ENCODE data around the gene RB1.

RB1 gene

DNA sequence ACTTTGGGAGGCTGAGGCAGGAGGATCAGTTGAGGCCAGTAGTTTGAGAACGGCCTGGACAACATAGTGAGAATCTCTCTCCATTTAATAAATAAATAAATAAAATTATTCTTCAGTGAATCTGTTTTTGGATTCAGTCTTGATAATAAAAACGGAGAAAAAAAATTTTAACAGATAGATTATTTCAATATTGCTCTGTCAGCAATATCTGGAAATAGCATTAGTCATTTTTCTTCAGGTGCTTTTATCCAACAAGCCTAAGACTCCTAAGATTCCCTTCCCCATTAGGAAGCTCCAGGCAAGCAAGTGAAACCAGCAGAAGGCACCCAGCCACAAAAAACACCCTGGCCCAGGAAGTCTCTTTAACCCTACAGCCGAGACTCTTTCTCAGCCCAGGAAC is 130.6 kb downstream of the RB1 start:
- TF ChIP-seq, protein P1, sequence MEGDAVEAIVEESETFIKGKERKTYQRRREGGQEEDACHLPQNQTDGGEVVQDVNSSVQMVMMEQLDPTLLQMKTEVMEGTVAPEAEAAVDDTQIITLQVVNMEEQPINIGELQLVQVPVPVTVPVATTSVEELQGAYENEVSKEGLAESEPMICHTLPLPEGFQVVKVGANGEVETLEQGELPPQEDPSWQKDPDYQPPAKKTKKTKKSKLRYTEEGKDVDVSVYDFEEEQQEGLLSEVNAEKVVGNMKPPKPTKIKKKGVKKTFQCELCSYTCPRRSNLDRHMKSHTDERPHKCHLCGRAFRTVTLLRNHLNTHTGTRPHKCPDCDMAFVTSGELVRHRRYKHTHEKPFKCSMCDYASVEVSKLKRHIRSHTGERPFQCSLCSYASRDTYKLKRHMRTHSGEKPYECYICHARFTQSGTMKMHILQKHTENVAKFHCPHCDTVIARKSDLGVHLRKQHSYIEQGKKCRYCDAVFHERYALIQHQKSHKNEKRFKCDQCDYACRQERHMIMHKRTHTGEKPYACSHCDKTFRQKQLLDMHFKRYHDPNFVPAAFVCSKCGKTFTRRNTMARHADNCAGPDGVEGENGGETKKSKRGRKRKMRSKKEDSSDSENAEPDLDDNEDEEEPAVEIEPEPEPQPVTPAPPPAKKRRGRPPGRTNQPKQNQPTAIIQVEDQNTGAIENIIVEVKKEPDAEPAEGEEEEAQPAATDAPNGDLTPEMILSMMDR (IDR thresholded peaks at IDR 0.05): no peak

DNA sequence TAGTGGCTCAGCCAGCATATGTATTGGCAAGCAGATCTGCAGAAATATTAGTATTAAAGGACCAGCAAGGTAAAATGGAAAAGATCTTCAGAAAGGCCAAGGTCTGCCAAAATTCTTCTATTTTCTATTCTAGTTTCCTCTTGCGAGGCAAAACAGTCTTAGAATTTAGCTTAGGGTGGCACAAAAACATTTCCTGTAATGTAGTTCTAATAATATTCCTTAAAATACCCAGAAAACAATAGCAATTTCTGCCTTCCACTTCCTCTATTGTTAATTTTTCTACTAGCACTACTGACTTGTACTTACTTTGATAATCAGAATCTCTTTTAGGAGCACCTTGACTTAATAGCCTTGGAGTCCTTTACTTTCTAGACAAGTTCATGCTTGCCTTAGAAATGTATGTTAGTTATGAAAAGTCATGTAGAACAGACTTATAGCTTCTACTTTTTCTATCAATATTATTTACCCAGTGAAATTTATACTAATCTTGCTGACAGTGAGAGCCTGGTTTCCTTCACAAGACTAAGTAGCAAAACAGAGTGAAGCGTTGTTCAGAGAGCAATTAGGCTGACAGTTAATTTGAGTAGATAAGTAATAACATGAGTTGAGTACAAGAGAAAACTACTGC is 133.2 kb downstream of the RB1 start:
- TF ChIP-seq, protein P1 (IDR thresholded peaks at IDR 0.05): no peak

DNA sequence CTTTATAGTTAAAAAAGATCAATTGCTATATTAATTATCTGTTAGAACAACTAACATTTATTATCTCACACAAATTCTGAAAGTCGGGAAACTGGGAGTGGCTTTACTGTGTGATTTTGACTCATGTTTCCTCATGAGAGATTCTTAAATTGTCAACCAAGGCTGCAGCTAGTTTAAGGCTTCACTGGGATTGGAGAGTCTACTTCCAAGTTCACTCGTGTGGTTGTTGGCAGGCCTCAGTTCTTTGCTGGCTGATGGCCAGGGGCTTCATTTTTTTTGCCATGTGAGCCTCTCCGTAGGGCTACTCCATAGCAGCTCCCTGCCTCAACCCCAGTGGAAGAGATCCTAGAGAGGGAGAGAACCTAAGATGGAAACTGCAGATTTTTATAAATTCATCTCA is 133.8 kb downstream of the RB1 start:
- TF ChIP-seq, protein P1 (IDR thresholded peaks at IDR 0.05): no peak

DNA sequence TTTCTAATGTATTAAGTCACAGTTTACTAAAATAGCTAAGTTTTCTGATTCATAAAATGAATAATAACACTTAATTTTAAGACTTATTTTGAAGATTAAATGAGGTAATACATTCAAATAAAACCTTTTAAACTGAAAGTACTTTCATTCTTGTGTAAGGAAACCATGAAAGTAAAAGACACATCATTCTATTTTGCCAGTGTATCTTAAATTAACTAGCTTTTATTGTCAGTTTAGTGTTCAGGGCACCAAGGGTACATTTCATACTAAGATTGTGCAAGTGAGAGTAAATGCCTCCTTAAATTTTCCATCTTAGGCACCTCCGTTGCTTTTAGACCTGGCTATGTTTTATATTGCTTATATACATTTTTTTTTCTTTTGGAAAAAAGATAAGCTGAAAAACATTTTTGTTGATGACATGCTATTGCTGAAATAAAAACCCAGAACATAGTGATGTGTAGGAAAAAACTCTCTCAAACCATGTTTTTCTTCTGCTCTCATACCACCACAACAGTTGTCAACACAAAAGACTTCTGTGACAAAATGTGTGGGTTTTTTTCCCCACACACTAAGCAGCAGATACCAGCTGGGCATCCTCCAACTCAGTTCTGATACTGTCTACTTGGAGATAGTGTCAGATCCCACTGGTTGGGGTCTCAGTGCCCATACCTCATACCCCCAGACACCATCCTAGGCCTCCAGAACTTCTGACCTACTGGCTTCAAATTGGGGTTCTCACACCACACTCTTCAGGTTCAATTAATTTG is 140.1 kb downstream of the RB1 start:
- TF ChIP-seq, protein P1 (IDR thresholded peaks at IDR 0.05): no peak

DNA sequence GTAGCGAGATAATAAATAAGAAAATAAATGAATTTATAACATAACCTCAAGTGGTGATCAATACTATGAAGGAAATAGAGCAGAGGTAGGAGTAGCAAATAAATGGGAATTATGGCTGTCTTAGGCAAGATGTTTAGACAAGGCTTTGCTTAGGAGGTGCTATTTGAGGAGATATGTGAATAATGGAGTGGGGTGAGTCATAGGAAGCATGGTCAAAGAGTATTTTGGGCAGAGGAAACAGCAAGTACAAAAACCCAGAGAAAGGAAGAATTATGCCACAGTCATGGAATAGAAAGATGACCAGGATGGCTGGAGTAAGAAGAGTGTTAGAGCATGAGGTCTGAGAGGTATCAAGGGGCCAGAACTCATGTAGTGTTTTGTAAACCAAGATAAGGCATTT is 142.9 kb downstream of the RB1 start:
- TF ChIP-seq, protein P1 (IDR thresholded peaks at IDR 0.05): no peak

DNA sequence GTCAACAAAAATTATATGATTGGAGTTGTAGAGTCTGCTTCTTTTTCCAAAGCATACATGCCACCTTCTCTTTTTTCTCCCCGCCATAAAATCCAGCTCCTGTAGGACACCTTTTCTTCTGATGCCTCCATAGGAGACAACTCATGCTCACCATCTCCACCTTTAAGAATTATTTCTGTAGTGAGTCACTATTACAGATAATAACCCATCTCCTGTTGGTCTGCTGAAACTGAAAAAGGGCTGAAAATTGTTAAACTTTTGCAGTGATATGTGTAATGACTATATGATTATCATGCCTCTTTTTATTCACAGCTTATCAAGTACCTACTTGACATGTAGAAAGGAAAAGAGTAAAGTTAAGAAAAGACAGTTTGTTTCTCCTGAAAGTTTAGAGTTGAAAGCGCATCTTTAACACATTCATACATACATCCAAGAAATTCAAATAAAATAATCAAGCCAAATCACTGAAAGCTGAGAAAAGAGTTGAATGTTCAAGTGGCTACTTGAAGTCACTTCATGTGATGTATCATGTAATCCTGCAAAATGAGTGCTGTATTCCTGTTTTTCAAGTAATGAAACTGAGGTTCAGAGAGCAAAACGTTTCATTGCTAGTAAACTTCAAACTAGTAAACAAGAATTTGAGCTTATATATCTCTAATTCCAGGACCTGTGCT is 144.9 kb downstream of the RB1 start:
- TF ChIP-seq, protein P1 (IDR thresholded peaks at IDR 0.05): no peak

DNA sequence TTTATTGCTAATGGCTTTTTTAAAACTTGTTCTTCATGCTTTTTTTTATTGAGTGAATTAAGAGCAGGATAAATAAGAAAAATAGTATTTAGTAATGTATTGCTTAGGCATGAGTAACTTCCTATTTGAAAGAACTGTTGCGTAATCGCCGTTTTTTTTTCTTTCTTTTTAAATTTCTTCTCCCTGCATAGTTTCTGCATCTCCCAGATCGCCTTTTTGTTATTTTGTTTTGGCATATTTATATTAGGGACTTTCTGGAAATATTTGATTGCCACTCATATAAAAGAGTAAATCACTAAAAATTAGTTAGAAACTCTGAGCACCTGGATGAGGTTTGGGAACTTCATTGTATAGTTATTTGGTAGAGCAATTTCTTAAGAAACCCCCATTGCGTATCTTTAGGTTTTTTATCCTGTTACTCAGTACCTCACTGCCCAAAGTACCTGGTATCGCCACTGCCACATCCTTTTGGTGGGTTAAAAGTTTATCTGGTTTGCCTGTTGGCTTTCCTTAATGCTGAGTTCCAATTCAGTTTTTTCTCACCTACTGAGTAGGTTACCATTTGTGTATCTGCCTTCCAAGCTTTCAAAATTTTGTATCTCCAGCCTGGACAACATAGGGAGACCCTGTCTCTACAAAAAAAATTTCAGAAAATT is 145.5 kb downstream of the RB1 start:
- TF ChIP-seq, protein P1 (IDR thresholded peaks at IDR 0.05): no peak

All from LNCAP (cell line).